Stimulated activated naive CD8-positive, alpha-beta T cell treated with anti-CD3 and anti-CD28 coated beads, Interleukin-15, Interleukin-2, amounts not matched to agents 100 U/mL and 50 U/mL, for 24 hours (primary cell): ENCODE measurements around the gene COL17A1.

ENCODE experiments used
- ATAC-seq: fragments of 150-1000 bp; cut with Tn5 transposase; one replicate; pipeline ENCODE4 v1.10.0; 2021
- DNase-seq: peaks from one replicate; pipeline ENCODE4 v3.0.0; 2021

Gene COL17A1

DNA sequence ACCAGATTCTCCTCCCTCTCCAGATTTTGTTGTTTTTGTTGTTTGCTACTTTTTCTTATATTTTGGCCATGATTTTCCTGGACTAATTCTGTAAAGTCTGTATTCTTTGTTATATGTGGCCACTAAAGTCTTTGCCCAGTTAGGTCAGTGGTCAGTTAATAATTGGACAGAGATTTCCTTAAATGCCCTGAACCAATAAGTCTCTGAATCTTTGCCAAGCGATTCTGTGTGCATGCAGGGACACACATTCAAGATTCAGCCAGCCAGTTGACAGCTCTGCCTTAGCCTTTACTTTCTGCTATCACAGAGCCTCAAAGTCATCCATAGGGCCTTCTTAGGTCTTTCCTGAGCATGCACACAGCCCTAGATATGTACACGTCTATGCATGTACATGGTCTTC lies 11.0 kb upstream of the COL17A1 start:
- no peak for ATAC-seq
- DNase-seq, result no peak

DNA sequence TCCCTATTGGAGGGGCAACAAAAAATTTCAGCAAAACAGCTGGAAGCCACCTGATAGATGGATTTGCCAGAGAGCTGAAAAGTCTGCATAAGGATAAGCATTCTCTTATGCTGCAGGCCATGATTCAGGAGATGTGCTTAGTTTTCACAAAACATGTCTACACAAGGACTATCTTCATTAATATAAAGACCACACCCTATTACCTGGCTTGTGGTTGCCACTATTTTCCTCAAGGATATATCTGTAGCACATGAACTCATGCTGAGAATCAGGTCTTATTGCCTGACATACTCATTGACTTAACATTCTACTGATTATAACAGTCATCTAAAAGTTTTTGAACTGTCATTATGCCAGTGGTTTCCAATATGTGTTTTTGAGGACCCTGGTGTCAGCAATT lies 7.1 kb upstream of the COL17A1 start:
- DNase-seq, result no peak
- no peak for ATAC-seq

- no peak for ATAC-seq
- no peak for DNase-seq
Measured at GRCh38 chr10:104090611-104091010, 4.9 kb upstream of the COL17A1 start.

GRCh38 chr10:104089621-104090020 lies 3.9 kb upstream of the COL17A1 start:
- DNase-seq (no peak), ATAC-seq (no peak)

DNA sequence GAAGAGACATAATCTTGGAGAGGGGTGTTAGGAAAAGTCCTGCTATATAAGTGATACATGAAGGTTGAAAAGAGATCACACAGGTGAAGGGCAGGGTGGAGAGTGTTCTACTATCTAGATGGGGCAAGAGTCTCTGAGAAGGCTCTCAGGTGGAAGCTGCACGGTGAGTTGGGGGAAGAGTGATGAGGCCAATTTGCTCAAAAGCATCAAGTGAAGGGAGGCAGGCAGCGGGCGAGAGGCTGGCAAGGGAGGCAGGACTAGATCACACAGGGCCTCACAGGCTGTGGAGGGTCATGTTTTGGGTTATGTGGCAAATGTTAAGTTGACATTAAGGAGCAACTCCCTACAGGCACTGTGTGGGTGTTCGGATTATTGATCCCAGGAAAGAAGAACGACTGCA lies 2.6 kb upstream of the COL17A1 start:
- ATAC-seq (no peak), DNase-seq (no peak)

- no peak for ATAC-seq
- no peak for DNase-seq
Measured at GRCh38 chr10:104084482-104085142, 1.1 kb downstream of the COL17A1 start.

DNA sequence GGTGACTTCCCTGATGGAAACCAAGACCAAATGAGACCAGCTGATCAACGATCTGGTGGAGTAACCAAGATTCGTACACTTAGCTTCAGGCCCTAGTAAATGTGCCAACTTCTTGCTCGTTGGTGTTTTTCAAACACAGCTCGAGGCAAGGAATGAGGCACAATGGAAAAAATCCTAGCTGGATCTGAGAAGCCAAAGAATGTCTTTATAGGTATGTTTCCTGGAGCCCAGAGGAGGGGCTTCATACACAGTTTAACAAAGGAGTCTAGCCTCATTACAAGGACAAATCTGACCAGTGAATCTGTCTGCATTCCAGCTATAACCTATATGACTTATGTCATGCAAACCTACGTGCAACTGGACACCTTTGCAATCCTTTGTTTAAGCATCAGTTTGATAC lies 3.7 kb downstream of the COL17A1 start:
- DNase-seq (no peak), ATAC-seq (no peak)

DNA sequence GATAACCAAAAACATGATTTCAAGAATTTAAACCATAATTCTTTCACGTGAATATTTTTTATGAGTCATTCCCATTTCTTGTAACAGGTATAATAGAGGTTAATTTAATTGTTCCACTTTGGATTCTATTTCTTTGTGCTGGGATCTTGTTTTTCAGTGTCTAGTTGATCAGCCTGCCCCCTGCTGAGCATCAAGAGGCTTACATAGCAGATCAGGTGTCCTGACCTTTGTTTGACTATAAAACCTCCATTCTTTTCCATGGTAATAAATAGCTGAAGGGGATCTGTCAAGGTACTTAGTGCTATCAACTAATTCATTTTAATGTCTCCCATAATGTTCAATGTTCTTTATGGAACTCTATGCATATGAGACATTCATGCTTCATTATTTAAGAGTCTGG lies 4.9 kb downstream of the COL17A1 start:
- ATAC-seq, result no peak
- DNase-seq, result no peak

- ATAC-seq (no peak), DNase-seq (no peak)
Measured at GRCh38 chr10:104077663-104078151, 8.0 kb downstream of the COL17A1 start.

GRCh38 chr10:104077247-104077646 lies 8.4 kb downstream of the COL17A1 start:
- ATAC-seq (no peak), DNase-seq (no peak)

GRCh38 chr10:104076743-104077160 lies 8.9 kb downstream of the COL17A1 start:
- ATAC-seq (no peak), DNase-seq (no peak)

- no peak for ATAC-seq
Measured at GRCh38 chr10:104074505-104074904, 11.2 kb downstream of the COL17A1 start.

DNA sequence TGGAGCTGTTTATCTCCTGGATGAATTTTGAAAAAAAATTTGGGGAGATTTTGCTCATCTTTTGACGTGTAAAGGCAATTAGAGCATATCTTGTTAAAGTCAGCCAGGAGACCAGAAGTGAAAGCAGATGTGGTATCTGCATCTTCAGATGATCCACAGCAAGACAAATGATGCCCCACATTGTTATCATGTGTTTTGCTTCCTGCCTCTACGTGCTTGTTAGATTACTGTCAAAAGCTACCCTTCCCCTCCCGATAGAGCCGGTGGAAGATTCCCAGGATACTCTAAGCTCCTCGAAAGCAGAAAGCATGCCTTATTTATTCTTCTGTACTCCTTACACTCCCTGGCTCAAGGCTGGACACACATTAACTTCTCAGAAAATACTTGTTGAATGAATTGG lies 12.9 kb downstream of the COL17A1 start:
- ATAC-seq (no peak), DNase-seq (no peak)

More at GRCh38 chr10:104074505-104074904, 11.2 kb downstream of the COL17A1 start:
- DNase-seq, result no peak

- ATAC-seq (no peak), DNase-seq (no peak)
Measured at GRCh38 chr10:104069613-104070012, 16.1 kb downstream of the COL17A1 start.

GRCh38 chr10:104067525-104067924 lies 18.2 kb downstream of the COL17A1 start:
- no peak for ATAC-seq
- DNase-seq, result no peak

GRCh38 chr10:104066945-104067344 lies 18.7 kb downstream of the COL17A1 start:
- DNase-seq (no peak), ATAC-seq (no peak)

DNA sequence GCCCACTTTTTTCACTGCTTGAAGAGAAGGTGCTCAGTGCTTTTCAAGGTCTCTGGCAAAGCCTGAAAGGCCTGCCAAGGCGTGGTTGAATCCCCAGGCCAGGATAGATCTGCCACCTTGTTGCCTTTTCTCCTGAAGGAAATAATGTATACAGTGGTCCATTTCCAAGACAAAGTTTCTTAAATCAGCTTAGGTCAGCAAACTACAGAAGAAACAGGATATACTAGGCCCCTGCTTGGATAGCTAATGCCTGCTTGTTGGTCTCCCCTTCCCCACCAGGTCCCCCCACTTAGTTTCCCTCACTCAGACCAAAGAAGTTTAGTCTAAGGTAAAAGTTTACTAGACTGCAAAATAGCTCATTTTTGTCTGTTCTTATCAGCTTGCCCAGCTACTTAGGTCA lies 19.9 kb downstream of the COL17A1 start:
- DNase-seq, result no peak
- ATAC-seq, result no peak

DNA sequence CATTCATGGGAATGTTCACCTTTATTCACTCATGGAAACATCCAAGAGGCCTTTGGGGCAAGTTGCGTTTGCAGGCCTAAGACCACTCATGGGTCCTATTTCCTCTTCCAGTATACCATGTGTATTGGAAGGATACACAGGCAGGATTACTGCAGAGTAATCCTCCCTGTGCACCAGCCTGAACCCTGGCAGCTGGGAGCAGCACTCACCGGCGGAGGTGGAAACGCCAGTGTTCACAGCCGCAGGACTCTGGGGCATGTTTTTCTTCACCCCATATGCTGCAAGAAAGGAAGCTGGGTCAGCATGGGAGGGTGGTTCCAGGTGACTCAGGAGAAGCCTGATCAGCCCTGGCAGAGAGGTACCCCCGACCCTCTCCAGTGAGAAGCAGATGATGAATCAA lies 24.5 kb downstream of the COL17A1 start:
- no peak for ATAC-seq
- no peak for DNase-seq

GRCh38 chr10:104059364-104059763 lies 26.3 kb downstream of the COL17A1 start:
- DNase-seq (no peak), ATAC-seq (no peak)

DNA sequence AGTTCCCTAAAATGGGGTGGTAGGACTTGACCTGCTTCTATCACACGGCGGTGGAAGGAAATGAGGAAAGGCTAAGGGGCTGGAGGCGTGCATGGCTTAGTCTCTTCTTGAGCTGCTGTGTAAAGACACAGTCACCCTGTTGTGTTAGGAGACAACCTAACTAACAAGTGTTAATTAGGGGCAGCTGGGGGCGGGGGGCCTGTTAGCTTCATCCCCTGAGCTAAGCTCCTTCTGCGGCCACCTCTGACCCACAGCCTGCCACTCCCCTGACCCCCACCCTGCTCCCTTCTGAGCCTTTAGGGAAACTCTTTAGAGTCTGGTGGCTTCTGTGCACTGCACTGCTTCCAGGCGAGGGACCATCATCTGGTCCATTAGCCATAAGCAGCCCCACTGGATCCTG lies 28.0 kb downstream of the COL17A1 start:
- ATAC-seq (no peak), DNase-seq (no peak)

DNA sequence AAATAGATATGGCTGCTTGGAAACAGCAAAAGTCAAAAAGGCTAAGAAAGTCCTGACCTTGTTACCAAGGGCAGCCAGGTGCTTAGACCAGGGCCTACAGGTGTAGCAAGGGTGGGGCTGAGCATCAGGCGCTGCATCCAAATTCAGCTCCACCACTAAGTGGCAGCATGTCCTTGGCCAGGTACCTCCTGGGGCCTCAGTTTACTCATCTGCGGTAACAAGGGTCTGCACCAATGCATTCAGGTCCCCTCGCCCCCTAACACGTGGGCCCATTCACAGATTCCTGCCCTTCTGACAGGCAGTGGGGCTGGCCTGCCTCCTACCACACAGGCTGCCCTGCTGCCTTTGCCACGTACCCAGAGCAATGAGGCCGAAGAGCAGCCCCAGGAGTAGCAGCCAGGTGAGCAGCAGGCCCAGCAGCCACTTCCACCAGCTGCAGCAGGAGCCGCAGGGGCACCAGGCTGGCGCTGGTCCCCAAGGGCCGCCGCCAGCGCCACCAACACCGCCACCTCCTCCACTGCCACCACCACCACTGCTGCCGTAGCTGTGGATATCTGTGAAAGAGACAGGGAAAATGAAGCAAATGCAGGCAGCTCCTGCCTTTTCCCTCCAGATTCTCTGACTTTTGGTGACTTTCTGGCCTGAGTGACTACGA lies 28.9 kb downstream of the COL17A1 start:
- DNase-seq (no peak), ATAC-seq (no peak)

DNA sequence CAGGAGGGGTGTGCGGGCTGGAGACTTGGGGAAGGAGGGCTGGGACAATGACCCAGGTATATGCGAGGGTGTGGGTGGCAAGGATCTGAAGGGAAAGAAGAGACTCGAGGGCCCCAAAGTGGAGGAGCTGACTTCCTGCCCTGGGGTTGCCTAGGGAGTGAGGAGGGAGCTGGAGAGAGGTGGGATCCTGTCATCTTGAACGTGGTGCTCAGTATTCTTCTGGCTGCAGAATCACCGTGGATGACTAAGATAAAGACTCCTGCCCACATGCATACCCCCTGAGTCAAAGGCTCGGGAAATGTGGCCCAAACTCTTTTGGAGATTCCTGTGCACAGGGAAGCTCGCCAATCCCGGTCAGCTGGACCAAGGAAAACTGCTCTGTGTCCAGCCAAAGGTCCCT lies 31.2 kb downstream of the COL17A1 start:
- DNase-seq (no peak), ATAC-seq (no peak)

GRCh38 chr10:104053201-104053600 lies 32.5 kb downstream of the COL17A1 start:
- DNase-seq (no peak), ATAC-seq (no peak)

DNA sequence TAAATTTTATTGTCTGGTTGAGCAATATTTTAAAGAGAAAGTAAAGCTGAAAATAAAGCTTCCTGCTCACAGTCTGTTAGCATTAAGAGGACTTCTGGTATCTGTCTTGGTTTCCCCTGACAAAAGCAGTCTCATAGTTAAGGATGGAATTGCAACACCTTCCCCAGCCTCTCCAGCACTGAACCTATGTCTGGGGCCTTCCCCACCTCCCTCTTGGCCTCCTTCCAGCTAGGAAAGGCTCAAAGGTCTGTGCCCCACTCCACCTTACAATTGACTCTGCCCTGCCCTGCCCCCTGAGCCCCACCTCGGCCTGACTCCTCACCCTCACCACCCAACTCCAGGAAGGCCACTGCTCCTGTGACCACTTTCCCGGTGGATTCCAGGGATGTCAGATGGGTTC lies 33.2 kb downstream of the COL17A1 start:
- ATAC-seq, result no peak
- no peak for DNase-seq
